Fibroblast of the aortic adventitia (primary cell): ENCODE results near the gene WDR27. TPM values are rescaled to one million over a fixed set of nuclear protein-coding genes. Genes with fewer than 3 reads are reported as not detected.
A peak's percentile ranks its signal among the peaks of the same experiment; 100 is the strongest.

Source experiments
- DNase-seq: peaks from one replicate; pipeline ENCODE4 v3.0.0-alpha.2; 2010; ENCODE audit warnings: low read depth
- H3K4me3 ChIP-seq: 2 replicates; pipeline ENCODE4 v1.5.1; 2011; ENCODE audit warnings: low read depth, mild to moderate bottlenecking, control low read depth, low read length, moderate library complexity
- total RNA-seq: library from RNA; depleted of rRNA; stranded (reverse); fragments of >200 nt; gene quantifications from 2 replicates; pipeline ENCODE4 v1.2.3, GENCODE V29; 2012; ENCODE audit warnings: low replicate concordance
- TF ChIP-seq, protein P1 (sequence below): IDR thresholded peaks from 2 replicates; pipeline ENCODE4 v1.5.1; 2011; ENCODE audit warnings: mild to moderate bottlenecking, low read length, control low read depth, inconsistent platforms; ENCODE audit not compliant: insufficient read depth

WDR27 gene
- total RNA-seq: 19.9 and 36.8 TPM in 2 replicates

DNA sequence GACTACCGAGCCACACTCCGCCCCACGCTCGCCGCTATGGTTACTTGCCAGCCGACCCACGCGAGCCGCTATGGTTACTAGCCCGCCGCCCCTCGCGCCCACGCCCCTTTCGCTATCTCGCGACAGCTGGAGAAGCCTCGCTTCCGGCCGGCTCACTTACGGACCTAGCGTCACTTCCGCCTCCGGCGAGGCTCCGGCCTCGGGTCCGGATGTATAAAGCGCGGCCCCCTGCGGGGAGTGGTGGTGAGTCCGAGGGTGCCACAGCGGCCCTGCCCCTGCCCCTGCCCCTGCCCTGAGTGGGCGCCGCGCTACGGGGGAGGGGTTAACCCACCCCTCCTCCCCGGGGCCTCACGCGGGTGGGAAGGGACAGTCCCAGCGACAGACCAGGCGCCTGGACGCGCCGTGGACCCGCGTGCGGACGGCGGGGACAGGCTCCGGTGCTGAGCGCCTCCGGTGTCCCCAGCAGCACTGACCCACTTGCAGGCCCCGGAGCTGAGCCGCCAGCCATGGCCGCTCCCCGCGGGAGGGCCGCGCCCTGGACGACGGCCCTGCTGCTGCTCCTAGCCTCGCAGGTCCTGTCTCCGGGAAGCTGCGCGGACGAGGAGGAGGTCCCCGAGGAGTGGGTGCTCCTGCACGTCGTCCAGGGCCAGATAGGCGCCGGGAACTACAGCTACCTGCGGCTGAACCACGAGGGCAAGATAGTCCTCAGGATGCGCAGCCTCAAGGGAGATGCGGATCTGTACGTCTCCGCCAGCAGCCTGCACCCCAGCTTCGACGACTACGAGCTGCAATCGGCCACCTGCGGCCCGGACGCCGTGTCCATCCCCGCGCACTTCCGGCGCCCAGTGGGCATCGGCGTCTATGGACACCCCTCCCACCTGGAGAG is at the start of gene WDR27, which contains the start of gene C6orf120:
Gene WDR27 (minus strand): TSS at position 76 of the 886 bp plus-strand sequence. CDS start 13,024 bp downstream, outside the sequence.
Gene C6orf120 (plus strand): TSS at position 173 of the 886 bp plus-strand sequence. CDS start 334 bp downstream, at position 507.
- peak within 1 kb of the TSS; percentile 95 for H3K4me3 ChIP-seq
- DNase-seq: peak; percentile 94
- TF ChIP-seq, protein P1, sequence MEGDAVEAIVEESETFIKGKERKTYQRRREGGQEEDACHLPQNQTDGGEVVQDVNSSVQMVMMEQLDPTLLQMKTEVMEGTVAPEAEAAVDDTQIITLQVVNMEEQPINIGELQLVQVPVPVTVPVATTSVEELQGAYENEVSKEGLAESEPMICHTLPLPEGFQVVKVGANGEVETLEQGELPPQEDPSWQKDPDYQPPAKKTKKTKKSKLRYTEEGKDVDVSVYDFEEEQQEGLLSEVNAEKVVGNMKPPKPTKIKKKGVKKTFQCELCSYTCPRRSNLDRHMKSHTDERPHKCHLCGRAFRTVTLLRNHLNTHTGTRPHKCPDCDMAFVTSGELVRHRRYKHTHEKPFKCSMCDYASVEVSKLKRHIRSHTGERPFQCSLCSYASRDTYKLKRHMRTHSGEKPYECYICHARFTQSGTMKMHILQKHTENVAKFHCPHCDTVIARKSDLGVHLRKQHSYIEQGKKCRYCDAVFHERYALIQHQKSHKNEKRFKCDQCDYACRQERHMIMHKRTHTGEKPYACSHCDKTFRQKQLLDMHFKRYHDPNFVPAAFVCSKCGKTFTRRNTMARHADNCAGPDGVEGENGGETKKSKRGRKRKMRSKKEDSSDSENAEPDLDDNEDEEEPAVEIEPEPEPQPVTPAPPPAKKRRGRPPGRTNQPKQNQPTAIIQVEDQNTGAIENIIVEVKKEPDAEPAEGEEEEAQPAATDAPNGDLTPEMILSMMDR: no peak

GRCh38 chr6:169746556-169746955 is 44.7 kb upstream of the WDR27 start:
- DNase-seq: no peak
- no peak overlapping the region for H3K4me3 ChIP-seq
- TF ChIP-seq, protein P1: no peak

DNA sequence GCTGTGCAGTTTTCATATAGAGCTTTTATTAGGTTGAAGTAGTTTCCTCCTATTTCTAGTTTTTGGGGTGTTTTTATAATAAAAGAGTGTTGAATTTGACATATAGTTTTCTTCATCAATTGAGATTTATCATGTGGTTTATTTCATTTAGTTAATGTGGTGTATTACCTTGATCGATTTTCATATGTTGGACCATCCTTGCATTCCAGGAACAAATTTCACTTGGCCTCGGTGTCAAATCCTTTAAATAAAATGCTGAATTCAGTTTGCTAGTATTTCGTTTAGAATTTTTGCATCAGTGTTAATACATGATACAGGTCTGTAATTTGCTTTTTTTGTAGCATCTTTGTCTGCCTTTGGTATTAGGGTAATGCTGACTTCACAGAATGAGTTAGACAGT is 43.6 kb upstream of the WDR27 start:
- no peak for DNase-seq
- H3K4me3 ChIP-seq: no peak overlapping the region
- TF ChIP-seq, protein P1: no peak

- TF ChIP-seq, protein P1: no peak
- DNase-seq: no peak
- no peak overlapping the region for H3K4me3 ChIP-seq
Observed at GRCh38 chr6:169741344-169741743, 39.5 kb upstream of the WDR27 start.

GRCh38 chr6:169738976-169739529 is 37.2 kb upstream of the WDR27 start:
- DNase-seq: no peak
- TF ChIP-seq, protein P1: no peak
- H3K4me3 ChIP-seq: no peak overlapping the region

GRCh38 chr6:169738204-169738975 is 36.6 kb upstream of the WDR27 start:
- DNase-seq: peak; percentile 46
- H3K4me3 ChIP-seq: no peak overlapping the region
- TF ChIP-seq, protein P1: peak; percentile 1
